ENCODE results near the gene C2orf68. TPM values are rescaled to one million over a fixed set of nuclear protein-coding genes. Genes with fewer than 3 reads are reported as not detected.
A peak's percentile ranks its signal among the peaks of the same experiment; 100 is the strongest.

The C2orf68 gene
- total RNA-seq, 1 experiment from 2014 or later = 69.6 TPM

GRCh38 chr2:85600235-85600575, 11.7 kb downstream of the C2orf68 start:
- TF ChIP-seq ATF6 (CRISPR knock-in tag; IDR thresholded peaks at IDR 0.05) (no peak), ZNF219 (CRISPR knock-in tag; IDR thresholded peaks at IDR 0.05; ENCODE audit: borderline replicate concordance) (no peak), FOXK1 (CRISPR knock-in tag; IDR thresholded peaks at IDR 0.05) (no peak), TEAD1 (CRISPR knock-in tag; IDR thresholded peaks at IDR 0.05) (no peak), AFF4 (CRISPR knock-in tag; IDR thresholded peaks at IDR 0.05; ENCODE audit: borderline replicate concordance) (no peak), FOXJ3 (CRISPR knock-in tag; IDR thresholded peaks at IDR 0.05; ENCODE audit: borderline replicate concordance) (no peak), USF2 (CRISPR knock-in tag; IDR thresholded peaks at IDR 0.05) (no peak), ZNF138 (CRISPR knock-in tag; conservative IDR thresholded peaks at IDR 0.05) (no peak), ZSCAN18 (CRISPR knock-in tag; IDR thresholded peaks at IDR 0.05) (no peak), JUN (CRISPR knock-in tag; IDR thresholded peaks at IDR 0.05) (no peak), TP53 (CRISPR knock-in tag; IDR thresholded peaks at IDR 0.05) (no peak), SMAD3 (CRISPR knock-in tag; IDR thresholded peaks at IDR 0.05; ENCODE audit: borderline replicate concordance) (no peak), USF1 (CRISPR knock-in tag; IDR thresholded peaks at IDR 0.05) (no peak), STAT6 (CRISPR knock-in tag; conservative IDR thresholded peaks at IDR 0.05; ENCODE audit: low read depth) (no peak), ZBTB21 (CRISPR knock-in tag; IDR thresholded peaks at IDR 0.05; ENCODE audit: borderline replicate concordance) (no peak), IRF2 (CRISPR knock-in tag; IDR thresholded peaks at IDR 0.05; ENCODE audit: borderline replicate concordance, low read depth) (no peak)
- CTCF ChIA-PET = no interaction called here
- Mint-ChIP-seq H3K27ac (no peak overlapping the region), H3K36me3 (peaks cover 16% of the 10 kb centered on the region), H3K4me3 (0 out of 2 replicates have a peak overlapping the region, but pooled peaks have one; percentile 86), H3K9me3 (no peaks in the 10 kb centered on the region), H3K4me1 (peaks cover 17% of the 10 kb centered on the region), H3K27me3 (ENCODE audit: low read depth) (no peaks in the 10 kb centered on the region)
- DNase-seq (ENCODE audit: low spot score) = no peak
- POLR2A ChIA-PET = interaction anchor here (1.1 kb wide), 1 partner anchor 10 kb away, joined by 3 read pairs; no protein-coding TSS in a partner anchor
- no peak for ATAC-seq

All from WTC11 (cell line).